GM21515 (cell line): ENCODE measurements around the gene THPO.

ENCODE experiments used
- ATAC-seq: cut with Tn5 transposase; IDR thresholded peaks from one replicate; pipeline ENCODE4 v1.9.1; 2021; ENCODE audit not compliant: unreplicated experiment

The THPO gene

GRCh38 chr3:184335291-184335660 lies 42.7 kb downstream of the THPO start:
- peak; percentile 4 for ATAC-seq

- ATAC-seq, result no peak
Observed at GRCh38 chr3:184334470-184335158, 43.4 kb downstream of the THPO start.

- ATAC-seq, result no peak
Observed at GRCh38 chr3:184333700-184334099, 44.3 kb downstream of the THPO start.

GRCh38 chr3:184333190-184333589 lies 44.8 kb downstream of the THPO start:
- ATAC-seq, result no peak

GRCh38 chr3:184332370-184333090 lies 45.5 kb downstream of the THPO start:
- ATAC-seq, result no peak

GRCh38 chr3:184328516-184328915 lies 49.5 kb downstream of the THPO start:
- ATAC-seq, result no peak

GRCh38 chr3:184327171-184327570 lies 50.8 kb downstream of the THPO start:
- ATAC-seq, result no peak

GRCh38 chr3:184325715-184326369 lies 52.2 kb downstream of the THPO start:
- ATAC-seq, result no peak

- no peak for ATAC-seq
Observed at GRCh38 chr3:184325269-184325668, 52.7 kb downstream of the THPO start.

GRCh38 chr3:184323696-184324095 lies 54.3 kb downstream of the THPO start:
- ATAC-seq, result no peak

GRCh38 chr3:184322731-184323487 lies 55.1 kb downstream of the THPO start:
- ATAC-seq, result no peak
